ENCODE results near the gene ADGRE3.

Gene ADGRE3

DNA sequence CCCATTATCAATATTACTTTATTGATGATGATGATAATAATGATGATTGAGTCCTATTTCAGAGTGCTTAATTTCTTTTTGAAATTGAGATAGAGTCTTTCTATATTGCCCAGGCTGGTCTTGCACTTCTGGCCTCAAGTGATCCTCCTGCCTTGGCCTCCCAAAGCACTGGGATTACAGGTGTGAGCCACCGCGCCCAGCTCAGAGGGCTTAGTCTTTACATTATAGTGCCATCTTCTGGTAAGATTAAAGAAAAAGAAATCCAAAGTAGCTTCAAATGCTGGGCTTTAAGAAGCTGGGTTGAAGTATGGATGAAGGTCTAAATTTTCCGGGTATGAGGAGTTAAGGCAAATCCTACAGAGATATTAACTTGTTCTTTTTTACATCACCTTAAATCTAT lies 11.8 kb upstream of the ADGRE3 start:
- no peak overlapping the region for H3K4me3 ChIP-seq
- TF ChIP-seq, protein P1, sequence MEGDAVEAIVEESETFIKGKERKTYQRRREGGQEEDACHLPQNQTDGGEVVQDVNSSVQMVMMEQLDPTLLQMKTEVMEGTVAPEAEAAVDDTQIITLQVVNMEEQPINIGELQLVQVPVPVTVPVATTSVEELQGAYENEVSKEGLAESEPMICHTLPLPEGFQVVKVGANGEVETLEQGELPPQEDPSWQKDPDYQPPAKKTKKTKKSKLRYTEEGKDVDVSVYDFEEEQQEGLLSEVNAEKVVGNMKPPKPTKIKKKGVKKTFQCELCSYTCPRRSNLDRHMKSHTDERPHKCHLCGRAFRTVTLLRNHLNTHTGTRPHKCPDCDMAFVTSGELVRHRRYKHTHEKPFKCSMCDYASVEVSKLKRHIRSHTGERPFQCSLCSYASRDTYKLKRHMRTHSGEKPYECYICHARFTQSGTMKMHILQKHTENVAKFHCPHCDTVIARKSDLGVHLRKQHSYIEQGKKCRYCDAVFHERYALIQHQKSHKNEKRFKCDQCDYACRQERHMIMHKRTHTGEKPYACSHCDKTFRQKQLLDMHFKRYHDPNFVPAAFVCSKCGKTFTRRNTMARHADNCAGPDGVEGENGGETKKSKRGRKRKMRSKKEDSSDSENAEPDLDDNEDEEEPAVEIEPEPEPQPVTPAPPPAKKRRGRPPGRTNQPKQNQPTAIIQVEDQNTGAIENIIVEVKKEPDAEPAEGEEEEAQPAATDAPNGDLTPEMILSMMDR (IDR thresholded peaks at IDR 0.05) = no peak
- DNase-seq (ENCODE audit: low spot score) = no peak
- no peak overlapping the region for H3K27ac ChIP-seq

DNA sequence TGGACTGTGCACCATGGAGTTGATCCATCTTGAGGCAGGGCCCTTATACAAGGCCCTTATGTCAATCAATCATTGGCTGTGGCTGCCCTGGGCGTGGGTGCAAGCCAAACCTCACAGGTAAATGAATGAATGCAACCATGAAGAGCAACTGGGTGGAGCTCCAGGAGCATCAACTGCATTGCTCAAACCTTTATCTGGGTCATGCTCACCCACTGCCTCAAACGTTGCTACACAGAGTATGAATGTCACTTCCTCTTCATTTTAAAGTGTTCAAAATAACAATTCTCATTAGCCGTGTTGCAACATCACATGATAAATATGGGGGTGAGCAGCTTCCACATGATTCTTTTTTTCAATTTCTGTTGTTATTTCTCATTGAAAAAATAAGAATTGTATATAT lies 8.8 kb upstream of the ADGRE3 start:
- no peak for DNase-seq (ENCODE audit: low spot score)
- TF ChIP-seq, protein P1 (IDR thresholded peaks at IDR 0.05) = no peak
- no peak overlapping the region for H3K27ac ChIP-seq
- no peak overlapping the region for H3K4me3 ChIP-seq

DNA sequence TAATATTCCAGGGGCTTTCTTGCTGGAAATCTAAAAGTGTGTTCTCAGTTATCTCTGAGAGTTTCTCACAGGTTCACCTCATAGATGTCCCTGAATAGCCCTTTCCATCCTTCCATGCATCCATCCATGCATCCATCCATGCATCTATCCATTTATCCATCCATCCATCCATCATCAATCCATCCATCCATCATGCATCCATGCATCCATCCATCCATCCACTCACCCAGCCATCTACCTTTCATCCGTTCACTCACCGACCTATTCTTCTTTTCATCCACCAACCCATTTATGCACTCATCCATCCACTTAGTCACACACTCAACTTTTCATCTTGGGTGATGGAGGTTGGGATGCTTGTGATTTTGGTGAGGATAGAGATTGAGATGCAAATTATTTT lies 7.4 kb upstream of the ADGRE3 start:
- Histone ChIP-seq H3K4me3 (no peak overlapping the region), H3K27ac (no peak overlapping the region)
- DNase-seq (ENCODE audit: low spot score) = no peak
- TF ChIP-seq, protein P1 (IDR thresholded peaks at IDR 0.05) = no peak

DNA sequence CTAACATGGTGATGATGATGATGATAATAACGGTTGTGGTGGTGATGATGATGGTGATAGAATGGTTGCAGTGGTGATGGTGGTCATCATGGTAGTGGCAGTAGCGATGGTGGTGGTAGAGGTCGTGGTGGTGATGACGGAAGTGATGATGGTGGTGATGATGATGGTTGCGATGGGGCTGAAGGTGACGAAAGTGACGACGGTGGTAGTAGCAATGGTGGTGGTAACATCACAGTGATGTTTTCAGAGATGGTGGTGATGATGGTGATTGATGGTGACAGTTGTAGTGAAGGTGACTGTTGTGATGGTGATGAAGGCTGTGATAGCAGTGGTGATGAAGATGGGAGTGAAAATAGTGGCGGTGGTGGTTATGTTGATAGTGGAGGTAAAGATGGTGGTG lies 3.6 kb upstream of the ADGRE3 start:
- TF ChIP-seq, protein P1 (IDR thresholded peaks at IDR 0.05) = no peak
- no peak overlapping the region for H3K27ac ChIP-seq
- no peak for DNase-seq (ENCODE audit: low spot score)
- no peak overlapping the region for H3K4me3 ChIP-seq

DNA sequence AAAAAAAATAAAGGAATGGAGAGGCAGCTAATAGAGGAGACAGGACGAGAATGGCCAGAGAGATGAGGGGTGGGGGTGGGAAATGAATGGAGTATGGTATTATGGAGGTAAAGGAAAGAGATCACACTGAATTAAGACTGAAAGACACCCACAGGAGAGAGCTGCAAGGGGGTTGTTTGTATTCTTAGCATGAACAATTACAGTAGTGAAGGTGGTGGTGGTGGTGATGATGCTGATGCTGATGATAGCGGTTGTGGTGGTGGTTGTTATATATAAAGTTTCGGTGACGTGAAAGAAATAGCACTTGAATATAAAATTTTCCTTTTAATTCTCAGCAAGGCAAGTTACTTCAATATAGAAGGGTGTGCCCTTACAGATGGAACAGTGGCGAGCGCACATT lies 2.8 kb upstream of the ADGRE3 start:
- Histone ChIP-seq H3K27ac (no peak overlapping the region), H3K4me3 (no peak overlapping the region)
- TF ChIP-seq, protein P1 (IDR thresholded peaks at IDR 0.05) = no peak
- no peak for DNase-seq (ENCODE audit: low spot score)

DNA sequence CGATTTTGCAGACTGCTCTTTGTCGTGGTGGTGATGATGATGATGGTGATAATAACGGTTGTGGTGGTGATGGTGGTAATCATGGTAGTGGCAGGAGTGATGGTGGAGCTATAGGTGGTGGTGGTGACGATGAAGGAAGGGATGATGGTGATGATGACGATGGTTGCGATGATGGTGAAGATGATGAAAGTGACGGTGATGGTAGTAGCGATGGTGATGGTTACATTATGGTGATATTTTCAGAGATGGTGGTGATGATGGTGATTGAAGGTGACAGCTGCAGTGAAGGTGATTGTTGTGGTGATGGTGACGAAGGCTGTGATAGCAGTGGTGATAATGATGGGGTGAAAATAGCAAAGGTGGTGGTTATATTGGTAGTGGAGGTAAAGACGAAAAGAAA lies 2.1 kb upstream of the ADGRE3 start:
- H3K27ac ChIP-seq = no peak overlapping the region
- TF ChIP-seq, protein P1 (IDR thresholded peaks at IDR 0.05) = no peak
- DNase-seq (ENCODE audit: low spot score) = no peak
- no peak overlapping the region for H3K4me3 ChIP-seq

DNA sequence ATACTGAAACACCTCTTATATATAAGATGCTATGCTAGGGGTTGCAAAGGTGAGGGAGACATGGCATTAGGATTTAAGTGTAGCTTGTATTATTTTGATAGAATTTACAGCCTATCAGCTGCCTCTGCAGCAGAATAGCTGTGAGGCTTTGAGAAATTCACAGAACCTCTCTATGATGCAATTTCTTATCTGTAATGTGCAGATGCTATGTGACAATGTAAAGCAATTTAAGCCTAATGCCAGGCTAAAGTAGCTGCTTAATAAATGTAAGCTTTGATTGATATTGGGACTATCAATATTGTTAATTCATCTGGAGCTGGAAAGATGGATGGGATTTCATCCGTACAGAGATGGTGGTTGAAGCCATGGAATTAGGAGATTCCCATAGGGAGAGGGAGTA lies 1.6 kb downstream of the ADGRE3 start:
- DNase-seq (ENCODE audit: low spot score) = no peak
- Histone ChIP-seq H3K4me3 (no peak overlapping the region), H3K27ac (no peak overlapping the region)
- TF ChIP-seq, protein P1 (IDR thresholded peaks at IDR 0.05) = no peak
